IMR-90 (cell line): ENCODE measurements around the gene HTR3A. TPM values are rescaled to one million over a fixed set of nuclear protein-coding genes. Genes with fewer than 3 reads are reported as not detected.

ENCODE experiments used
- ATAC-seq: fragments of 200-7000 bp; cut with Tn5 transposase; 2 replicates; pipeline ENCODE4 v1.9.1; 2020; ENCODE audit warnings: low read depth, mild to moderate bottlenecking, moderate library complexity
- BruUV-seq: library from RNA; stranded (reverse); fragments of 400-500 nt; replicated peaks from 2 replicates; lab custom pipeline; 2021; lab: Mats Ljungman, UMichigan
- CTCF ChIA-PET: fragments of 300-600 bp; formaldehyde crosslinking; extraction: SDS; loops from one replicate; lab custom pipeline; 2021; ENCODE audit warnings: antibody characterized with exemption; lab: Yijun Ruan, JAX
- POLR2A ChIA-PET: fragments of 300-600 bp; sonication (Branson Sonifier 250); formaldehyde crosslinking; loops from one replicate; lab custom pipeline; 2022; ENCODE audit warnings: antibody characterized with exemption; ENCODE audit not compliant: unreplicated experiment; lab: Charles Lee
- DNase-seq: peaks from one replicate; pipeline ENCODE4 v3.0.0; 2013
- H2AFZ ChIP-seq: replicated peaks from 2 replicates; pipeline ENCODE3; 2013; ENCODE audit warnings: low read length, mild to moderate bottlenecking; ENCODE audit not compliant: poor library complexity
- H2AK5ac ChIP-seq: 2 replicates; pipeline ENCODE4 v1.6.1; 2013; ENCODE audit warnings: low read depth, low read length, inconsistent platforms
- H2AK9ac ChIP-seq: replicated peaks from 2 replicates; pipeline ENCODE3; 2013; ENCODE audit warnings: mild to moderate bottlenecking, low read depth, low read length, moderate library complexity; ENCODE audit not compliant: poor library complexity
- H2BK120ac ChIP-seq: 2 replicates; pipeline ENCODE4 v1.6.1; 2013; ENCODE audit warnings: low read depth, low read length, inconsistent platforms
- H2BK15ac ChIP-seq: 3 replicates; pipeline ENCODE4 v1.6.1; 2013; ENCODE audit warnings: low read depth, low read length, inconsistent platforms
- H2BK20ac ChIP-seq: 2 replicates; pipeline ENCODE4 v1.6.1; 2013; ENCODE audit warnings: low read depth, mild to moderate bottlenecking, inconsistent platforms, low read length, moderate library complexity
- H2BK5ac ChIP-seq: 2 replicates; pipeline ENCODE4 v1.6.1; 2013; ENCODE audit warnings: mild to moderate bottlenecking, low read depth, low read length, inconsistent platforms; ENCODE audit not compliant: poor library complexity, severe bottlenecking
- H3K14ac ChIP-seq: replicated peaks from 2 replicates; pipeline ENCODE4 v1.6.1; 2013; ENCODE audit warnings: low read depth, low read length, inconsistent platforms
- H3K18ac ChIP-seq: 2 replicates; pipeline ENCODE4 v1.6.1; 2013; ENCODE audit warnings: low read depth, low read length, control low read depth
- H3K23ac ChIP-seq: 2 replicates; pipeline ENCODE4 v1.6.1; 2013; ENCODE audit warnings: low read depth, low read length, inconsistent platforms
- H3K27ac ChIP-seq: 2 replicates; pipeline ENCODE4 v1.5.1; 2013; ENCODE audit warnings: mild to moderate bottlenecking, control low read depth, low read length; ENCODE audit not compliant: insufficient read depth
- H3K27me3 ChIP-seq: 2 replicates; pipeline ENCODE4 v1.6.1; 2013; ENCODE audit warnings: low read length; ENCODE audit not compliant: control insufficient read depth, insufficient read depth
- H3K36me3 ChIP-seq: 2 replicates; pipeline ENCODE4 v1.6.1; 2013; ENCODE audit warnings: low read length, mixed read lengths; ENCODE audit not compliant: control insufficient read depth, insufficient read depth
- H3K4ac ChIP-seq: 2 replicates; pipeline ENCODE4 v1.6.1; 2013; ENCODE audit warnings: low read depth, low read length, inconsistent platforms
- H3K4me1 ChIP-seq: 2 replicates; pipeline ENCODE4 v1.6.1; 2013; ENCODE audit warnings: low read length, mixed read lengths; ENCODE audit not compliant: control insufficient read depth, insufficient read depth
- H3K4me2 ChIP-seq: 2 replicates; pipeline ENCODE4 v1.6.1; 2013; ENCODE audit warnings: low read depth, mild to moderate bottlenecking, control low read depth, low read length, moderate library complexity
- H3K4me3 ChIP-seq: 2 replicates; pipeline ENCODE4 v1.5.1; 2013; ENCODE audit warnings: low read depth, mild to moderate bottlenecking, control low read depth, low read length, moderate library complexity; ENCODE audit not compliant: insufficient read depth
- H3K56ac ChIP-seq: 2 replicates; pipeline ENCODE4 v1.6.1; 2013; ENCODE audit warnings: low read length, inconsistent platforms; ENCODE audit not compliant: insufficient read depth; ENCODE audit errors: extremely low read depth
- H3K79me1 ChIP-seq, 2 experiments: 2 replicates each; pipeline ENCODE4 v1.6.1; 2013; ENCODE audit warnings: low read length in 2 of 2, inconsistent platforms in 1 of 2, low read depth in 1 of 2
- H3K9ac ChIP-seq: 2 replicates; pipeline ENCODE4 v1.6.1; 2013; ENCODE audit warnings: low read depth, low read length, control low read depth
- H3K9me1 ChIP-seq: 2 replicates; pipeline ENCODE4 v1.6.1; 2013; ENCODE audit warnings: low read length, inconsistent platforms; ENCODE audit not compliant: insufficient read depth
- H3K9me3 ChIP-seq: 2 replicates; pipeline ENCODE4 v1.6.1; 2013; ENCODE audit warnings: low read length; ENCODE audit not compliant: control insufficient read depth, insufficient read depth
- H4K20me1 ChIP-seq: 2 replicates; pipeline ENCODE4 v1.6.1; 2013; ENCODE audit warnings: low read length, inconsistent platforms; ENCODE audit not compliant: insufficient read depth
- H4K5ac ChIP-seq: 2 replicates; pipeline ENCODE4 v1.6.1; 2013; ENCODE audit warnings: mild to moderate bottlenecking, low read depth, low read length, control low read depth
- H4K8ac ChIP-seq, 2 experiments: 2 replicates each; pipeline ENCODE4 v1.6.1; 2013; ENCODE audit warnings: low read depth in 2 of 2, low read length in 2 of 2, control low read depth in 1 of 2, inconsistent platforms in 1 of 2
- H4K91ac ChIP-seq: 2 replicates; pipeline ENCODE4 v1.6.1; 2013; ENCODE audit warnings: low read depth, low read length, inconsistent platforms; ENCODE audit not compliant: insufficient read depth
- CEBPB ChIP-seq: IDR thresholded peaks from 2 replicates; pipeline ENCODE4 v1.6.1; 2012; ENCODE audit warnings: low read depth, low read length, improper control_type of control experiment
- FOS ChIP-seq: fragments of 150-350 bp; IDR thresholded peaks from 2 replicates; pipeline ENCODE4 v1.6.1; 2016; ENCODE audit warnings: low read depth, low read length
- SMC3 ChIP-seq: fragments of 150-350 bp; IDR thresholded peaks from 2 replicates; pipeline ENCODE4 v1.6.1; 2016; ENCODE audit warnings: low read depth, mild to moderate bottlenecking, antibody characterized with exemption, low read length, moderate library complexity
- WGBS, 2 experiments: methylation state at CpG; one replicate each; pipeline versions ENCODE4 v1.1.5 to v1.1.7; 2013; ENCODE audit warnings: missing lambda C conversion rate in 2 of 2; ENCODE audit not compliant: insufficient read length in 1 of 2; ENCODE audit errors: extremely low coverage in 2 of 2; 5-methylcytosine and 5-hydroxymethylcytosine counted together
- dilution Hi-C: fragments of 300-500 bp; cut with HindIII; formaldehyde crosslinking; loops from one replicate; pipeline ENCODE4 v1.14.3; 2018; ENCODE audit warnings: low sequenced_read_pairs; ENCODE audit not compliant: unreplicated experiment
- in situ Hi-C: fragments of 300-500 bp; cut with MboI; formaldehyde crosslinking; loops from 3 replicates; pipeline ENCODE4 v1.14.3; 2019; ENCODE audit warnings: low sequenced_read_pairs, inconsistent platforms, mixed read lengths
- intact Hi-C: fragments of 100-400 bp; cut with micrococcal nuclease; formaldehyde crosslinking; loops from 2 replicates; pipeline ENCODE4 v1.10.0; 2022
- polyA plus RNA-seq, 3 experiments: library from polyadenylated mRNA; depleted of rRNA; stranded (reverse); fragments of >200 nt; gene quantifications; 2 replicates each; pipeline ENCODE4 v1.2.3, GENCODE V29; 2012; ENCODE audit warnings: low replicate concordance in 1 of 3
- total RNA-seq: library from RNA; depleted of rRNA; stranded (reverse); fragments of >200 nt; gene quantifications from 2 replicates; pipeline ENCODE4 v1.2.3, GENCODE V29; 2012

The HTR3A gene
- total and polyA plus RNA-seq, 2 of the 4 experiments (the other 2 are of a cell fraction): not detected

DNA sequence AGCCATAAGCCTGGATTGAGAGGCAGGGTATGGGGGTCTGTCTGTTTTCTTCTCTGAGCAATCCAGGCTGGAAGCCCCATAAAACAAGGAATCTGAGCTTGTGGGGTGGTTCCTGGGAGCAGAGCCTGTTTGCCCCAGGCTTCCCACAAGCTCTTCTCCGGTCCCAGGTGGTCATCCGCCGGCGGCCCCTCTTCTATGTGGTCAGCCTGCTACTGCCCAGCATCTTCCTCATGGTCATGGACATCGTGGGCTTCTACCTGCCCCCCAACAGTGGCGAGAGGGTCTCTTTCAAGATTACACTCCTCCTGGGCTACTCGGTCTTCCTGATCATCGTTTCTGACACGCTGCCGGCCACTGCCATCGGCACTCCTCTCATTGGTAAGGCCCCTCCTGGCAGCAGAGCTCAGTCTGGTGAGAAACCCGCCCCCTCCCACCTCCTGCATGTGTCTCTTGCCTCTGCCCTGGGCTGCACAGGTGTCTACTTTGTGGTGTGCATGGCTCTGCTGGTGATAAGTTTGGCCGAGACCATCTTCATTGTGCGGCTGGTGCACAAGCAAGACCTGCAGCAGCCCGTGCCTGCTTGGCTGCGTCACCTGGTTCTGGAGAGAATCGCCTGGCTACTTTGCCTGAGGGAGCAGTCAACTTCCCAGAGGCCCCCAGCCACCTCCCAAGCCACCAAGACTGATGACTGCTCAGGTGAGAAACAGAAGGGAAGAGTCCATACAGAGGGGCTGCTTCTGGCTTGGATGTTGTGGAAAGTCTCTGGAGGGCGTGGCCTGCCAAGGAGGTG lies 11.6 kb downstream of the HTR3A start (continued):
- no peak for TF ChIP-seq FOS

DNA sequence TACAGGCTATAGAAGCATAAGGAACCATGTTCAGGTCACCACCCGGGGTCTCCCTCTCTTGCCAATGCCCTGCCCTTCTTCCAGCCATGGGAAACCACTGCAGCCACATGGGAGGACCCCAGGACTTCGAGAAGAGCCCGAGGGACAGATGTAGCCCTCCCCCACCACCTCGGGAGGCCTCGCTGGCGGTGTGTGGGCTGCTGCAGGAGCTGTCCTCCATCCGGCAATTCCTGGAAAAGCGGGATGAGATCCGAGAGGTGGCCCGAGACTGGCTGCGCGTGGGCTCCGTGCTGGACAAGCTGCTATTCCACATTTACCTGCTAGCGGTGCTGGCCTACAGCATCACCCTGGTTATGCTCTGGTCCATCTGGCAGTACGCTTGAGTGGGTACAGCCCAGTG lies 14.5 kb downstream of the HTR3A start:
- H2BK15ac ChIP-seq: no peak overlapping the region
- ATAC-seq: no peak
- BruUV-seq: no TSS peak
- H3K9ac ChIP-seq: no peak overlapping the region
- ChIA-PET CTCF (no interaction called here), POLR2A (no interaction called here)
- no peaks in the 10 kb centered on the region for H3K9me1 ChIP-seq
- H3K4me2 ChIP-seq: no peak overlapping the region
- in situ Hi-C loops (no loop called here), dilution Hi-C loops (no loop called here), intact Hi-C loops (no loop called here)
- H3K27me3 ChIP-seq: no peaks in the 10 kb centered on the region; the same call in 1 of the 2 replicates
- no peak overlapping the region for H3K56ac ChIP-seq
- H4K8ac ChIP-seq: no peak overlapping the region
- no peak overlapping the region for H2AK5ac ChIP-seq
- no peak overlapping the region for H3K4ac ChIP-seq
- H3K36me3 ChIP-seq: no peaks in the 10 kb centered on the region
- no peak overlapping the region for H2BK5ac ChIP-seq
- no peaks in the 10 kb centered on the region for H4K20me1 ChIP-seq
- H3K4me3 ChIP-seq: no peak overlapping the region
- H2AFZ ChIP-seq: no peak overlapping the region
- H3K18ac ChIP-seq: no peak overlapping the region
- no peaks in the 10 kb centered on the region for H3K4me1 ChIP-seq
- WGBS, 2 experiments: 77% methylated on average over 9 of the region's 15 CpGs; no CpG with 5 or more reads in 1 of the 2 experiments
- TF ChIP-seq SMC3 (no peak), CEBPB (no peak), FOS (no peak)
- no peak for DNase-seq
- no peak overlapping the region for H2BK120ac ChIP-seq
- H3K23ac ChIP-seq: no peak overlapping the region
- H4K91ac ChIP-seq: no peak overlapping the region
- H3K14ac ChIP-seq: no peak overlapping the region
- no peak overlapping the region for H2BK20ac ChIP-seq
- H3K79me1 ChIP-seq: no peaks in the 10 kb centered on the region
- no peak overlapping the region for H4K5ac ChIP-seq
- H3K9me3 ChIP-seq: no peaks in the 10 kb centered on the region
- no peak overlapping the region for H2AK9ac ChIP-seq
- H3K27ac ChIP-seq: no peak overlapping the region
